ENCODE measurements around the gene BPIFB4.

Gene BPIFB4

DNA sequence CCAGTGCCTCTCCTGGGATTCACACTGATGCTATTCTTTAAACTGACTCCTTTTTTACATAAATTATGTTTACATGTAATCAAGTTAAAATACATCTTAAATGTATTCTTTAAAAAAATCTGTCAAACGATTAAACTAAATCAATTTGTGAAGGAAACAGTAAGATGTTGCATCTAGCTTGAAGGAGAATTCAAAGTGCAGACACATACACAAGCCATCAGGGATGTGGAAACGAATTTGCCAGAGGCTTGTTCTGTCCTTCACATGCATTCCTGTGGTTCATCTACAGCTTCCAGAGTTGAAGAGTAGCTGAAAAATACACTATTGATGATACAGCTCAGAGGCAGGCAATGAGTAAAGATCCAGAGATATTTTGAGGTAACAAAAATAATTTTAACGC is 33.0 kb upstream of the BPIFB4 start:
- no peak for DNase-seq (ENCODE audit: low read depth)
- no peak overlapping the region for H3K4me3 ChIP-seq (replicated peaks; ENCODE audit: low read depth, low read length)
- TF ChIP-seq CTCF (IDR thresholded peaks at IDR 0.05; ENCODE audit: low read length, missing control alignments): no peak

GRCh38 chr20:33051333-33051732 is 28.1 kb upstream of the BPIFB4 start:
- no peak for TF ChIP-seq CTCF (IDR thresholded peaks at IDR 0.05; ENCODE audit: low read length, missing control alignments)
- DNase-seq (ENCODE audit: low read depth): no peak
- H3K4me3 ChIP-seq (replicated peaks; ENCODE audit: low read depth, low read length): no peak overlapping the region

DNA sequence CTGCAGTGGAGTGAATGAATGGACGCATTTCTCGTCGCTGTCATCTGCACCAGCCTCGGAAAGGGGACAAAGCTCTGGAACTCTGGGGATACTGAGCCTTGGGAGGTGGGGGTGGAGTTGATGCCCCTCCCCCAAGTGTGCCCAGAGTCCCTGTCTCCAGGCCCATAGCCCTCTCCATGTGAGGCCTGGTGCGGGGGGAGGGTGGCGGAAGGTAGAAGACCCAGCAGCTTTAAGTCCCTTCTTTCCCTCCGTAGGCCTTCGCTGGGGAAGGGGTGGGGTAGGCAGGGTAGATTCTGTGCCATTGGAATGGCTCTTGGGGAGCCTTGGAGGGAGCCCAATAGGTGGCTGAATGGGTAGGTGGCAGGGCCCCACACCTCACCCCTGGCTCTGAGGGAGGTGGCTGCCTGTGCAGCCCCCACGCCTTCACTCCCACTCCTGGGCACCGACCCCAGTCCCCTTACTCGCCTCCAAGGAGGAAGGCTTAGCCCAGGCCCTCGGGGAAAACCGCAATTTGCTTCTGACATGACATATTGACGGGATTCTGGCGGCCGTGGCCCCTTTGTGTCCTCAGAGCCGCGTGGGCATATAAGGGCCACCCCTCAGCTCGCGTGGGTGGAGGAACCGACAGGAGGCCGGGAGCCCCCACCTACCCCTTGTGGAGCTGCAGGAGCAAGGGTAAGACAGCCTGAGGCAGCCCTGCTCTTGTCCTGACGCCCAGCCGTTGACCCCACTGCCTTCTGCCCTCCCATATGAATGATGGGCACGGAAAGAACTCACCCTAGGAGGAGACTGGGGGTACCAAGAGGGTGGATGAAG is 25.9 kb upstream of the BPIFB4 start, which contains the start of gene BPIFB3:
TSS of gene BPIFB3 (plus strand) at position 613 of the 816 bp plus-strand sequence. CDS start 1,533 bp downstream, outside the sequence.
- no peak for DNase-seq (ENCODE audit: low read depth)
- TF ChIP-seq CTCF (IDR thresholded peaks at IDR 0.05; ENCODE audit: low read length, missing control alignments): no peak
- no peak within 1 kb of the TSS for H3K4me3 ChIP-seq (replicated peaks; ENCODE audit: low read depth, low read length)

GRCh38 chr20:33054381-33054780 is 25.1 kb upstream of the BPIFB4 start:
- H3K4me3 ChIP-seq (replicated peaks; ENCODE audit: low read depth, low read length): no peak overlapping the region
- no peak for DNase-seq (ENCODE audit: low read depth)
- no peak for TF ChIP-seq CTCF (IDR thresholded peaks at IDR 0.05; ENCODE audit: low read length, missing control alignments)

GRCh38 chr20:33054791-33055190 is 24.7 kb upstream of the BPIFB4 start:
- no peak for DNase-seq (ENCODE audit: low read depth)
- no peak for TF ChIP-seq CTCF (IDR thresholded peaks at IDR 0.05; ENCODE audit: low read length, missing control alignments)
- H3K4me3 ChIP-seq (replicated peaks; ENCODE audit: low read depth, low read length): no peak overlapping the region

- no peak for TF ChIP-seq CTCF (IDR thresholded peaks at IDR 0.05; ENCODE audit: low read length, missing control alignments)
- no peak for DNase-seq (ENCODE audit: low read depth)
- no peak overlapping the region for H3K4me3 ChIP-seq (replicated peaks; ENCODE audit: low read depth, low read length)
These were observed 20.3 kb upstream of the BPIFB4 start for GRCh38 chr20:33059136-33059535.

Data from fibroblast of pulmonary artery (primary cell).